ENCODE data around the gene AFG3L2.

DNA sequence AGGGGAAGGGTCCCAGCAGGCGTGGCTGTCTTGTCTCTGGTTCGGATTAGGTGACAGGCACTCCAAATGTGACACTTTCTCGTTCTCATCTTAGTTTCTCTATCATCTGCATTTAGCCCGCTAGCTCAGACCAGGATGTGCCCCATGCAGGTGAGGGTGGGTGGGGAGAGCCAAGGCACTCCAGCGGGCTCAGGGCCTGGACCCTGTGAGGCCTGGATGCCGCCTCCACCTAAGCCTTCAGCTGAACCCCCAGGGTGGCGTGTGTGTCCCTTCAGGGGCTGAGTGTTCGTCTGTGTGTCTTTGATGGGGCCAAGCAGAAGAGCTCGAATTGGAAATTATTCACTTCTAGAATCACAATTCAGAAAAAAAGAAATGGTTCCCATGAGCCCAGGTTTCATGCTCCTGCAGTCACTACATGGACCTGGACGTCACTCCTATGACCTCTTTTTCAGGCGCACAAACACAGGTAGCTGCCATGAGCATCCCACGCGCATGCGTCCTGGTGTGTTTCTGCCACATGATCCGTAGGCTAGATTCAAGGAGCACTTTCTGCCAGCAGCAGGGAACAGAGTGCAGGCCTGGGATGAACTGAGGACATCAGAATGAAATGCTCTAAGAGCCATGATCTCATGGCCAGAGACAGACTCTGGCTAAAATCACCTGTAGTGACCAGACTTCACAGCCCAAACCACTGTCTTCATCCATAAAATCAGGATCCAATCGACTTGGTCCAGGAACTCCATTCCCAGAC, 97.1 kb downstream of the AFG3L2 start:
- TF ChIP-seq, protein P1, sequence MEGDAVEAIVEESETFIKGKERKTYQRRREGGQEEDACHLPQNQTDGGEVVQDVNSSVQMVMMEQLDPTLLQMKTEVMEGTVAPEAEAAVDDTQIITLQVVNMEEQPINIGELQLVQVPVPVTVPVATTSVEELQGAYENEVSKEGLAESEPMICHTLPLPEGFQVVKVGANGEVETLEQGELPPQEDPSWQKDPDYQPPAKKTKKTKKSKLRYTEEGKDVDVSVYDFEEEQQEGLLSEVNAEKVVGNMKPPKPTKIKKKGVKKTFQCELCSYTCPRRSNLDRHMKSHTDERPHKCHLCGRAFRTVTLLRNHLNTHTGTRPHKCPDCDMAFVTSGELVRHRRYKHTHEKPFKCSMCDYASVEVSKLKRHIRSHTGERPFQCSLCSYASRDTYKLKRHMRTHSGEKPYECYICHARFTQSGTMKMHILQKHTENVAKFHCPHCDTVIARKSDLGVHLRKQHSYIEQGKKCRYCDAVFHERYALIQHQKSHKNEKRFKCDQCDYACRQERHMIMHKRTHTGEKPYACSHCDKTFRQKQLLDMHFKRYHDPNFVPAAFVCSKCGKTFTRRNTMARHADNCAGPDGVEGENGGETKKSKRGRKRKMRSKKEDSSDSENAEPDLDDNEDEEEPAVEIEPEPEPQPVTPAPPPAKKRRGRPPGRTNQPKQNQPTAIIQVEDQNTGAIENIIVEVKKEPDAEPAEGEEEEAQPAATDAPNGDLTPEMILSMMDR (IDR thresholded peaks at IDR 0.05; ENCODE audit: poor library complexity), result no peak
- TF ChIP-seq EZH2phosphoT487 (IDR thresholded peaks at IDR 0.05; ENCODE audit: low read depth, severe bottlenecking, unreplicated experiment), result no peak
